GM12801 (cell line): Measurements from ENCODE around the gene AHDC1.

Source experiments
- CTCF ChIP-seq: IDR thresholded peaks from one replicate; pipeline ENCODE4 v1.5.1; 2011; ENCODE audit warnings: control low read depth; ENCODE audit not compliant: insufficient read length; ENCODE audit errors: extremely low read depth

The AHDC1 gene

GRCh38 chr1:27614625-27615344, 10.8 kb upstream of the AHDC1 start:
- no peak for TF ChIP-seq CTCF

GRCh38 chr1:27614043-27614624, 10.2 kb upstream of the AHDC1 start:
- TF ChIP-seq CTCF: no peak

- no peak for TF ChIP-seq CTCF
Measured at GRCh38 chr1:27612718-27613117, 8.8 kb upstream of the AHDC1 start.

- no peak for TF ChIP-seq CTCF
Measured at GRCh38 chr1:27611450-27611849, 7.5 kb upstream of the AHDC1 start.

- TF ChIP-seq CTCF: no peak
Measured at GRCh38 chr1:27609618-27610240, 5.8 kb upstream of the AHDC1 start.

- no peak for TF ChIP-seq CTCF
Measured at GRCh38 chr1:27609210-27609555, 5.2 kb upstream of the AHDC1 start.

- no peak for TF ChIP-seq CTCF
Measured at GRCh38 chr1:27607239-27607804, 3.4 kb upstream of the AHDC1 start.
